Tibial artery (tissue), 4 donors: ENCODE results near the gene CCN6.
A peak's percentile ranks its signal among the peaks of the same experiment; 100 is the strongest.

ENCODE experiments used
- DNase-seq, 2 donors: peaks; one replicate each; pipeline ENCODE4 v3.0.0-alpha.2; 2019
- H3K27ac ChIP-seq, 2 donors: fragments of 200-600 bp; sonication (generic) in 1 of 2; 1 replicate in 1 of 2; 2 replicates in 1 of 2; pipeline ENCODE4 v1.5.1; 2018 to 2019; ENCODE audit warnings: mild to moderate bottlenecking in 1 of 2
- H3K27me3 ChIP-seq, 2 donors: fragments of 200-600 bp; sonication (generic) in 1 of 2; one replicate each; pipeline versions ENCODE4 v1.5.1 to v1.6.0; 2016 to 2019
- H3K36me3 ChIP-seq, 3 donors: fragments of 200-600 bp; sonication (generic) in 2 of 3; one replicate each; pipeline ENCODE4 v1.5.1; 2016 to 2019; ENCODE audit warnings: mild to moderate bottlenecking in 2 of 3
- H3K4me1 ChIP-seq, 4 donors: fragments of 200-600 bp; sonication (generic) in 2 of 4; 1 replicate in 3 of 4; 2 replicates in 1 of 4; pipeline ENCODE4 v1.5.1; 2016 to 2019
- H3K4me3 ChIP-seq, 2 donors: fragments of 200-600 bp; sonication (generic) in 1 of 2; 1 replicate in 1 of 2; 2 replicates in 1 of 2; pipeline ENCODE4 v1.5.1; 2018 to 2019; ENCODE audit warnings: mild to moderate bottlenecking in 2 of 2
- H3K9me3 ChIP-seq, 3 donors: fragments of 200-600 bp; sonication (generic) in 1 of 3; one replicate each; pipeline ENCODE4 v1.5.1; 2016 to 2019
- intact Hi-C: fragments of 100-400 bp; cut with DNase I; formaldehyde crosslinking; loops from one replicate; pipeline ENCODE4 v1.15.0; 2023; ENCODE audit warnings: low total_unique reads
- TF ChIP-seq, protein P1 (sequence below), 2 experiments: fragments of 200-600 bp in 1 of 2; fragments of 450-650 bp in 1 of 2; IDR thresholded peaks; one replicate each; pipeline ENCODE4 v1.5.1; 2017 to 2019; ENCODE audit warnings: antibody characterized with exemption in 2 of 2, mild to moderate bottlenecking in 1 of 2, moderate library complexity in 1 of 2

Gene CCN6

DNA sequence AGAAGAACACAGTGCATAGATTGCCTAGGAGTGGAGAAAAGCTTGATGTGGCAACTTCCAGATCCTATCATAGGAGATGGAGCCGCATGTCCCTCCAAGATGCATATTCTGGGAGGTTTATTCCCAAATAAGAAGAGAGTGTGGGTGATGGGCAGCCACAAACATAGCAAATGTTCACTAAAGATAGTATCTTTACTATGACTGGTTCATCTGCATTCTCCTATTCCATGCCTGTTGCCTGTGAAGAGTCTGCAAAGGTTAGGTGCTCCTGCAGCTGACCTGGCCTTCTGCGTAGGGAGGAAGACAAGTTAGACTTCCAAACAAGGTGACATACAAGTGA lies 14.5 kb upstream of the CCN6 start:
- no peaks in the 10 kb centered on the region for H3K9me3 ChIP-seq
- no peak for DNase-seq
- no peak overlapping the region for H3K4me3 ChIP-seq
- H3K36me3 ChIP-seq, result no peaks in the 10 kb centered on the region
- H3K27me3 ChIP-seq, result no peaks in the 10 kb centered on the region
- intact Hi-C loops, result no loop called here
- peaks cover 4 to 57% (median 23%) of the 10 kb centered on the region in 4 donors for H3K4me1 ChIP-seq
- TF ChIP-seq, protein P1, sequence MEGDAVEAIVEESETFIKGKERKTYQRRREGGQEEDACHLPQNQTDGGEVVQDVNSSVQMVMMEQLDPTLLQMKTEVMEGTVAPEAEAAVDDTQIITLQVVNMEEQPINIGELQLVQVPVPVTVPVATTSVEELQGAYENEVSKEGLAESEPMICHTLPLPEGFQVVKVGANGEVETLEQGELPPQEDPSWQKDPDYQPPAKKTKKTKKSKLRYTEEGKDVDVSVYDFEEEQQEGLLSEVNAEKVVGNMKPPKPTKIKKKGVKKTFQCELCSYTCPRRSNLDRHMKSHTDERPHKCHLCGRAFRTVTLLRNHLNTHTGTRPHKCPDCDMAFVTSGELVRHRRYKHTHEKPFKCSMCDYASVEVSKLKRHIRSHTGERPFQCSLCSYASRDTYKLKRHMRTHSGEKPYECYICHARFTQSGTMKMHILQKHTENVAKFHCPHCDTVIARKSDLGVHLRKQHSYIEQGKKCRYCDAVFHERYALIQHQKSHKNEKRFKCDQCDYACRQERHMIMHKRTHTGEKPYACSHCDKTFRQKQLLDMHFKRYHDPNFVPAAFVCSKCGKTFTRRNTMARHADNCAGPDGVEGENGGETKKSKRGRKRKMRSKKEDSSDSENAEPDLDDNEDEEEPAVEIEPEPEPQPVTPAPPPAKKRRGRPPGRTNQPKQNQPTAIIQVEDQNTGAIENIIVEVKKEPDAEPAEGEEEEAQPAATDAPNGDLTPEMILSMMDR (IDR thresholded peaks at IDR 0.05), result no peak
- H3K27ac ChIP-seq, result peak overlapping the region; percentile 81 to 86

DNA sequence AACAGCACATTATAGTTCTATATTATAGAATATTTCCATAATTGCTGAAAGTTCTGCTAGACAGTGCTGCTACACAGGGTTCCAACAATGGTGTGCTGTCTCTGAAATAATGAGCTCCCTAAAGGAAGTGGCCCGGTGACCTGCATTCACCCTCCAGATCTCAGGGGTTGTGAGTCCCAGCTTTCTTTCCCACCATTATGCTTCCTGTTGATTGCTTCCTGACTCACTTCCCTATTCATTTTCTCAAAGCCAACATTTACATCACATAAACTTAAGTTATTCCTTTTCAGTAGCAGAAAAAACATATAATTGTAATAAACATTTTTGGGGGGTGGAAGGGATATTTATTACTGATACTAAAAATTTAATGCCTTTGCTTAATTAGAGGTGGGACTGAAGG lies 12.9 kb upstream of the CCN6 start:
- no peaks in the 10 kb centered on the region for H3K9me3 ChIP-seq
- peaks cover 4 to 49% (median 21%) of the 10 kb centered on the region in 4 donors for H3K4me1 ChIP-seq
- H3K27me3 ChIP-seq, result no peaks in the 10 kb centered on the region
- DNase-seq, result no peak
- no peaks in the 10 kb centered on the region for H3K36me3 ChIP-seq
- no peak overlapping the region for H3K27ac ChIP-seq
- intact Hi-C loops, result loop anchor here (5.0 kb wide), 2 partner anchors 34 to 169 kb away; partner anchors contain the start of gene FYN
- TF ChIP-seq, protein P1 (IDR thresholded peaks at IDR 0.05), result no peak
- no peak overlapping the region for H3K4me3 ChIP-seq

DNA sequence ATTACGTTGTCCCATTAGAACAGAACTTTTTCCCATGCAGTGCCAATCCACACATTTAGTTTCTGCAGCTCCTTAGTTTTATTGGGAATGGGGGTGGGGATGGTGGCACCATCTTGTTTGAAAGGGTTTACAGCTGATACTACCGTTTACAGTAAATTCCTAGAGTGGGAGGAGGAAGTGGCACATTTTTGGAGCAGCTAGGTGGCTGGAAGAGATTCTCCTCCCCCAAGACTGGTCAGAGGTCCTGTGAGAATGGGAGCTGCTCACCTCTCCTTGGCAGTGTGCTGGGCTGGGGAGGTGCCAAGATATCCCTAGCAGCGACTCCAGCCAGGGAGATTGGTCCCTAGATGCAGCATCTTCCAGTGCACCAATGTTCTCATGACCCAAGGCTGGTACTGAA lies 12.4 kb upstream of the CCN6 start:
- no peaks in the 10 kb centered on the region for H3K27me3 ChIP-seq
- H3K36me3 ChIP-seq, result no peaks in the 10 kb centered on the region
- no peak overlapping the region for H3K4me3 ChIP-seq
- no peak overlapping the region for H3K27ac ChIP-seq
- no peak for DNase-seq
- H3K9me3 ChIP-seq, result no peaks in the 10 kb centered on the region
- H3K4me1 ChIP-seq, result peaks cover 4 to 44% (median 21%) of the 10 kb centered on the region in 4 donors
- TF ChIP-seq, protein P1 (IDR thresholded peaks at IDR 0.05), result no peak
- intact Hi-C loops, result loop anchor here (5.0 kb wide), 2 partner anchors 34 to 169 kb away; partner anchors contain the start of gene FYN

DNA sequence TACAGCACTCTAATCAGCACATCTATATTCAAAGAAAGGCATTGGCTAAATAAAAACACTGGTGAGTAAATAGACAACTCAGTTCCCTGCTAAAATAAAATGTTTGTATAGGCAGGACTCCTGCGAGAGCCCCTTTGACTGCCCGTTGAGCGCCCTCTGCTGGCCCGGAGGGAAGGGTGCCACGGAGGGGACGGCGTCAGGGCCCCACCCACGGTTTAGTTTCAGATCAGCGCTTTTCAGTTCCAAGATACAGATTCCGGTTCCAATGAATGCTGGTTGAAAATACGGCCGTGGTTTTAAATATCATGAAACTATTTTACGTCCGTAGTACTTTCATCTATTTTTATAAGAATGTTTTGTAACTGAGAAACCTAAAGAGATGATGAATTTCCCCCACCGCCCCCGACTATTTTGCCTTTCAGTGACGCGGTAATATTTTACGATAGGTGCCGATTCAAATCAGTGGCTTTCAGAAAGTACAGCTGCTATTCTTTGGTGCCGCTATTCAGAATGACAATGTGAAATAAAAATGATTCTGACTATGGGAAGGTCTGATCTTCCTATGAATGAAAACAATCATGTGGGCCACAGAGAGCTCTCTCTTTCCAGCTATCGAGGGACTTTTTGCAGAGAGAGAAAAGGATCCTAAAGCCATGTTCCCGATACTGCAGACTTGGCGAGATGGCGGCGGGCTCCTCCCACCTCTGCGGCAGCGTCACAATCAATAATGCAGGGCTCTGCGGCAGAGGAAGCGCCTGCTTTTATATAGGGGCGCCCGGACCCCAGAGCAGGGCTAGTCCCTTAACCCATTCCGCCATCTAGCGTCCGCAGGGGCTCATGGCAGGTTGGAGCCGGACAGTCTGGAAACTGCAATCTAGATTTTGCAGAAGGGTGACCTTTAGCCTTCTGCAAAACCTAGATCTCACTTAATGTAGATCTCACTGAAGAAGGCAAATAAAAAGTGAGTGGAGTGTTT lies 10.6 kb upstream of the CCN6 start:
- H3K9me3 ChIP-seq, result no peaks in the 10 kb centered on the region
- H3K36me3 ChIP-seq, result no peaks in the 10 kb centered on the region
- peak overlapping the region; percentile 51 to 62 for H3K4me3 ChIP-seq
- peak overlapping the region; percentile 52 to 69 for H3K27ac ChIP-seq
- intact Hi-C loops, result loop anchor here (2.0 to 5.0 kb wide), 3 partner anchors 36 to 333 kb away; partner anchors contain the start of gene FYN
- TF ChIP-seq, protein P1 (IDR thresholded peaks at IDR 0.05), result peak; percentile 93 to 96
- H3K4me1 ChIP-seq, result peaks cover under 1 to 30% (median 11%) of the 10 kb centered on the region in 4 donors
- no peaks in the 10 kb centered on the region for H3K27me3 ChIP-seq
- DNase-seq, result peak; percentile 85 to 91

DNA sequence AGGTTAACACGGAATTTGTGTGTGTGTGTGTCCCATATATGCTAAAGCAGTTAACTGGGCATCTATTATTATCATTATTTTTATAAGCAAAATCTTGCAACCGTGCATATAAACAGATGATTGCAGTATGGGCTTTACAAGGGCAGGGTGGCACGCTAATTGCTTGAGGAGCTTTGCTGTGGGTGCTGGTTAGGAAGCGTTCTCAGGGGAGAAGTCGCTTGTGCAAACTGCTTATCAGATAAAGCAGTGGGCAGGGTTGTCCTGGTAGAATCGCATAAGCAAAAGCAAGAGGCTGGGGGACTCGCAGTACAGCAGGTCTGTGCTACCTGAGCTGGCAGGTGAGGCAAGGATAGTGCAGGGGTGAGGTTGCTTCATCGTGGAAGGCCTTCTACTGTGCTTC lies 9.7 kb upstream of the CCN6 start:
- H3K36me3 ChIP-seq, result no peaks in the 10 kb centered on the region
- DNase-seq, result no peak
- intact Hi-C loops, result loop anchor here (5.0 kb wide), 2 partner anchors 37 to 172 kb away; partner anchors contain the start of gene FYN
- H3K4me3 ChIP-seq, result no peak overlapping the region
- peak overlapping the region in 1 of 2 donors; percentile 15 for H3K27ac ChIP-seq
- H3K27me3 ChIP-seq, result no peaks in the 10 kb centered on the region
- TF ChIP-seq, protein P1 (IDR thresholded peaks at IDR 0.05), result no peak
- peaks cover 0 to 21% (median 3%) of the 10 kb centered on the region in 4 donors for H3K4me1 ChIP-seq
- no peaks in the 10 kb centered on the region for H3K9me3 ChIP-seq
